ENCODE data around the gene MCF2L2. TPM values are rescaled to one million over a fixed set of nuclear protein-coding genes. Genes with fewer than 3 reads are reported as not detected.

Gene MCF2L2
- total and polyA plus RNA-seq, 2 of the 13 experiments (the other 11 are each of a cell fraction or from before 2014, with no cell fraction given): not detected

GRCh38 chr3:183182073-183182472 lies 246.3 kb downstream of the MCF2L2 start (continued):
- TF ChIP-seq KMT2A (CRISPR knock-in tag; IDR thresholded peaks at IDR 0.05): no peak

- Histone ChIP-seq H3K27ac (ENCODE audit: extremely low read length, insufficient read depth, low read length) (no peak overlapping the region), H3K9ac (ENCODE audit: insufficient read depth, low read depth, low read length) (no peak overlapping the region), H3K79me2 (ENCODE audit: insufficient read depth, low read length) (no peaks in the 10 kb centered on the region), H3K36me3 (replicated peaks in 1 of 2; ENCODE audit: control insufficient read depth in 1 of 2, insufficient read depth in 2 of 2, low read length in 2 of 2) (no peaks in the 10 kb centered on the region), H3K4me3 (replicated peaks in 1 of 3; ENCODE audit: insufficient read depth in 1 of 3, low read depth in 2 of 3, low read length in 3 of 3) (no peak overlapping the region), H3K9me3 (ENCODE audit: low read length) (no peaks in the 10 kb centered on the region), H2AFZ (ENCODE audit: low read length) (no peak overlapping the region), H3K27me3 (ENCODE audit: control insufficient read depth in 1 of 2, insufficient read depth in 2 of 2, low read length in 2 of 2) (peaks cover 8 to 31% of the 10 kb centered on the region in 2 experiments), H4K20me1 (ENCODE audit: insufficient read depth, low read length) (no peaks in the 10 kb centered on the region), H3K4me2 (ENCODE audit: low read depth, low read length) (no peak overlapping the region), H3K4me1 (ENCODE audit: insufficient read depth, low read length) (no peaks in the 10 kb centered on the region; the same call in 1 of the 2 replicates)
- in situ Hi-C loops (cut with HindIII; ENCODE audit: extremely low pct_ligation_motif_present, low pct_unique_long_range_greater_than_20kb): loop anchor here (5.0 kb wide), 1 partner anchor 206 kb away; no protein-coding TSS in a partner anchor
- TF ChIP-seq ZNF317 (CRISPR knock-in tag; IDR thresholded peaks at IDR 0.05): no peak
- TF ChIP-seq E2F2 (CRISPR knock-in tag; IDR thresholded peaks at IDR 0.05; ENCODE audit: borderline replicate concordance): no peak
- no peak for TF ChIP-seq ZNF451 (CRISPR knock-in tag; IDR thresholded peaks at IDR 0.05)
- TF ChIP-seq GPN1 (CRISPR knock-in tag; IDR thresholded peaks at IDR 0.05; ENCODE audit: borderline replicate concordance): no peak
- TF ChIP-seq ETV5 (CRISPR knock-in tag; IDR thresholded peaks at IDR 0.05; ENCODE audit: borderline replicate concordance): no peak
- TF ChIP-seq ZIK1 (CRISPR knock-in tag; IDR thresholded peaks at IDR 0.05; ENCODE audit: borderline replicate concordance, low read depth): no peak
- no peak for TF ChIP-seq ELF3 (CRISPR knock-in tag; IDR thresholded peaks at IDR 0.05)
- no peak for TF ChIP-seq ZNF256 (CRISPR knock-in tag; conservative IDR thresholded peaks at IDR 0.05)
- WGBS (ENCODE audit: low lambda C conversion rate): no CpG with 5 or more reads among the region's 5 CpGs
- BruUV-seq (replicated peaks): no TSS peak
- no peak for ATAC-seq
- DNase-seq (ENCODE audit: low spot score): no peak
- POLR2A ChIA-PET: no interaction called here
- no peak for FAIRE-seq
- CTCF ChIA-PET (ENCODE audit: low intra/inter-chr PET ratio, low total read pairs): no interaction called here
- intact Hi-C loops (cut with micrococcal nuclease; ENCODE audit: unreplicated experiment): no loop called here
These were observed 246.8 kb downstream of the MCF2L2 start for GRCh38 chr3:183181606-183182005.

Data from HepG2 (cell line).